HFF-Myc (cell line): ENCODE data around the gene PRKAR1B.

ENCODE experiments used
- DNase-seq: peaks from one replicate; pipeline ENCODE4 v3.0.0-alpha.2; 2011; ENCODE audit warnings: low read depth; ENCODE audit errors: extremely low read depth
- H3K4me3 ChIP-seq: replicated peaks from 2 replicates; pipeline ENCODE4 v1.5.1; 2011; ENCODE audit warnings: low read depth, mild to moderate bottlenecking, control low read depth, low read length
- CTCF ChIP-seq: IDR thresholded peaks from 2 replicates; pipeline ENCODE4 v1.5.1; 2012; ENCODE audit warnings: mild to moderate bottlenecking, low read depth, low read length, control low read depth; ENCODE audit errors: missing control alignments

PRKAR1B gene

GRCh38 chr7:666454-667292 lies 60.4 kb downstream of the PRKAR1B start:
- H3K4me3 ChIP-seq, result no peak overlapping the region
- DNase-seq, result no peak
- TF ChIP-seq CTCF, result no peak

GRCh38 chr7:665736-666453 lies 61.2 kb downstream of the PRKAR1B start:
- peak; percentile 33 for TF ChIP-seq CTCF
- no peak overlapping the region for H3K4me3 ChIP-seq
- no peak for DNase-seq

GRCh38 chr7:664997-665735 lies 61.9 kb downstream of the PRKAR1B start:
- H3K4me3 ChIP-seq, result no peak overlapping the region
- no peak for DNase-seq
- TF ChIP-seq CTCF, result no peak

GRCh38 chr7:664402-664775 lies 62.7 kb downstream of the PRKAR1B start:
- no peak for DNase-seq
- no peak for TF ChIP-seq CTCF
- H3K4me3 ChIP-seq, result no peak overlapping the region

GRCh38 chr7:662576-662975 lies 64.5 kb downstream of the PRKAR1B start:
- no peak for TF ChIP-seq CTCF
- DNase-seq, result no peak
- no peak overlapping the region for H3K4me3 ChIP-seq

GRCh38 chr7:659996-660395 lies 67.1 kb downstream of the PRKAR1B start:
- no peak overlapping the region for H3K4me3 ChIP-seq
- TF ChIP-seq CTCF, result no peak
- no peak for DNase-seq
